Prostate gland (tissue), 2 donors: ENCODE data around the gene CDC40.

Source experiments
- POLR2A ChIP-seq: fragments of 450-650 bp; IDR thresholded peaks from one replicate; pipeline ENCODE4 v1.6.1; 2016; ENCODE audit warnings: antibody characterized with exemption, mild to moderate bottlenecking
- POLR2AphosphoS5 ChIP-seq: sonication (generic); formaldehyde crosslinking; IDR thresholded peaks from one replicate; pipeline ENCODE4 v1.6.1; 2017; ENCODE audit warnings: antibody characterized with exemption
- TF ChIP-seq, protein P1 (sequence below), 4 experiments: fragments of 200-600 bp in 2 of 4; fragments of 450-650 bp in 2 of 4; sonication (generic) in 2 of 4; IDR thresholded peaks; 1 replicate in 3 of 4; 2 replicates in 1 of 4; pipeline ENCODE4 v1.5.1; 2016 to 2019; ENCODE audit warnings: antibody characterized with exemption in 4 of 4, mild to moderate bottlenecking in 2 of 4, moderate library complexity in 2 of 4

DNA sequence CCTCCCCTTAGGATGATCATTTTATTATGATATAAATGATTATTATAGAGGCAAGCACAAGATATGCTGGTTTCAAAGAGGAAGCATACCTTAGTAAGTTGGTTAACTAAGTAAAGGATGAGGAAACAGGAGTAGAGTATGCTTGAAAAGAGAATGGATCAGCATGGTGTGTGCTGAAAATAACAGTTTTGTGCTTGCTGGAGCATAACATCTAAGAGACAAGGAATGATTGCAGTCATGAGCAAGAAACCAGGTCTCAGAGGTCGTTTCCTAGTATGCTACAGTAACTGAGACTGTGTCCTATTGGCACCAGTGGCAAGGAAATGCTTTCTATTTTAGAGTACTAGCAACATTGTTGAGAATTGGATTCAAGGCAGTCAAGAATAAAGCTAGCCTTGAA is 34.1 kb downstream of the CDC40 start:
- TF ChIP-seq, protein P1, sequence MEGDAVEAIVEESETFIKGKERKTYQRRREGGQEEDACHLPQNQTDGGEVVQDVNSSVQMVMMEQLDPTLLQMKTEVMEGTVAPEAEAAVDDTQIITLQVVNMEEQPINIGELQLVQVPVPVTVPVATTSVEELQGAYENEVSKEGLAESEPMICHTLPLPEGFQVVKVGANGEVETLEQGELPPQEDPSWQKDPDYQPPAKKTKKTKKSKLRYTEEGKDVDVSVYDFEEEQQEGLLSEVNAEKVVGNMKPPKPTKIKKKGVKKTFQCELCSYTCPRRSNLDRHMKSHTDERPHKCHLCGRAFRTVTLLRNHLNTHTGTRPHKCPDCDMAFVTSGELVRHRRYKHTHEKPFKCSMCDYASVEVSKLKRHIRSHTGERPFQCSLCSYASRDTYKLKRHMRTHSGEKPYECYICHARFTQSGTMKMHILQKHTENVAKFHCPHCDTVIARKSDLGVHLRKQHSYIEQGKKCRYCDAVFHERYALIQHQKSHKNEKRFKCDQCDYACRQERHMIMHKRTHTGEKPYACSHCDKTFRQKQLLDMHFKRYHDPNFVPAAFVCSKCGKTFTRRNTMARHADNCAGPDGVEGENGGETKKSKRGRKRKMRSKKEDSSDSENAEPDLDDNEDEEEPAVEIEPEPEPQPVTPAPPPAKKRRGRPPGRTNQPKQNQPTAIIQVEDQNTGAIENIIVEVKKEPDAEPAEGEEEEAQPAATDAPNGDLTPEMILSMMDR (IDR thresholded peaks at IDR 0.05) = no peak
- TF ChIP-seq POLR2A (no peak), POLR2AphosphoS5 (no peak)
